22Rv1 (cell line): ENCODE results near the gene SLC24A4.

Experiments used
- H3K27ac ChIP-seq: fragments of 450-650 bp; 2 replicates; pipeline ENCODE4 v1.5.1; 2017
- CTCF ChIP-seq: fragments of 450-650 bp; IDR thresholded peaks from 2 replicates; pipeline ENCODE4 v1.5.1; 2017; ENCODE audit warnings: mild to moderate bottlenecking
- ZFX ChIP-seq: fragments of 450-650 bp; IDR thresholded peaks from 2 replicates; pipeline ENCODE4 v1.6.1; 2017; ENCODE audit warnings: antibody characterized with exemption, borderline replicate concordance

Gene SLC24A4

GRCh38 chr14:92302481-92302880 is 20.5 kb upstream of the SLC24A4 start:
- H3K27ac ChIP-seq: no peak overlapping the region
- TF ChIP-seq CTCF (no peak), ZFX (no peak)

- no peak overlapping the region for H3K27ac ChIP-seq
- TF ChIP-seq CTCF (no peak), ZFX (no peak)
Observed at GRCh38 chr14:92308716-92309115, 14.2 kb upstream of the SLC24A4 start.

- TF ChIP-seq CTCF: no peak
- no peak for TF ChIP-seq ZFX
- no peak overlapping the region for H3K27ac ChIP-seq
Observed at GRCh38 chr14:92309968-92310530, 12.9 kb upstream of the SLC24A4 start.

GRCh38 chr14:92310776-92311375 is 12.1 kb upstream of the SLC24A4 start:
- TF ChIP-seq CTCF (no peak), ZFX (no peak)

GRCh38 chr14:92314182-92314581 is 8.8 kb upstream of the SLC24A4 start:
- H3K27ac ChIP-seq: no peak overlapping the region
- TF ChIP-seq CTCF (no peak), ZFX (no peak)

More at GRCh38 chr14:92310776-92311375, 12.1 kb upstream of the SLC24A4 start:
- H3K27ac ChIP-seq: no peak overlapping the region

GRCh38 chr14:92315050-92315805 is 7.7 kb upstream of the SLC24A4 start:
- TF ChIP-seq ZFX (no peak), CTCF (no peak)
- H3K27ac ChIP-seq: no peak overlapping the region

GRCh38 chr14:92316176-92316575 is 6.8 kb upstream of the SLC24A4 start:
- TF ChIP-seq CTCF: no peak
- TF ChIP-seq ZFX: no peak
- no peak overlapping the region for H3K27ac ChIP-seq
